NCI-H748 (cell line): ENCODE results near the gene MAPK12.
"Not testable (repeated sequence)": the region's sequence is repeated elsewhere in the genome, so short reads cannot be mapped to it uniquely, and the experiment has no call there.

Experiments
- DNase-seq: peaks from one replicate; lab custom pipeline; 2025; ENCODE audit not compliant: unreplicated experiment; lab: John Stamatoyannopoulos, UW

Gene MAPK12

GRCh38 chr22:50282361-50283155 lies 21.1 kb upstream of the MAPK12 start:
- no peak for DNase-seq

DNA sequence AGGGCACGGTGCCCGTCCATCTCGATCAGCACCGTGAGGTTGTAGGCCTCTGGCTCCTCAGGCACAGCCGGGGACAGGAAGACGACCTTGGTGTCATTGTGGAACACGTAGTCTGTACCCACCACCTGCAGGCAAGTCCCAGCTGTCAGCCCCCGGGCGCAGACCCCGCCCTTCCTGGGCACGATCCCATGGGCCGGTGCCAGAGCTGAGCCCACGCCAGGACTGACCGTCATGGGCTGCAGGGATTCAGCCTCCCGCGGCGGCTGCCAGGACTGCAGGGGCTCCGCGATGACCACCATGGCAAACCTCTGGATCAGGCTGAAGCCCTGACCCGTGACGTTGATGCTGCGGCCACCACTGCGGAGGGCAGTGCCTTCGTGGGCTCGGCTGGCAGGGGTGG lies 20.5 kb upstream of the MAPK12 start:
- no peak for DNase-seq

DNA sequence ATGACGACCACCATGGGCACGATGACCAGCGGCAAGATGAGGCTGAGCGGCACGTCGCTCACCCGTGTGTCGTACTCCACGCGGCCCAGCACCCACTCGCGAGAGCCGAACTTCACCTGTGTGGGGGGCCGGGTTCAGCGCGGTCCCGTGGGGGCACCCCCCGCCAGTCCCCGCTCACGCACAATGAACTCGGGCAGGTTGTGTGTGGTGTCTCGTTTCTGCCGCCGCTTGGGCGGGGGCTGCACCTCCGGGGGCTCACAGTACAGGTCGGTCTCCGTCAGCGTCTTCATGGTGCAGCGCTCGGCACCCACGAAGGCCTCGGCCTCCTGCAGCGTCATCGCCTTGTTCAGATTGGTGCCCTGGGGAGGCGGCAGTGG lies 19.9 kb upstream of the MAPK12 start:
- no peak for DNase-seq

DNA sequence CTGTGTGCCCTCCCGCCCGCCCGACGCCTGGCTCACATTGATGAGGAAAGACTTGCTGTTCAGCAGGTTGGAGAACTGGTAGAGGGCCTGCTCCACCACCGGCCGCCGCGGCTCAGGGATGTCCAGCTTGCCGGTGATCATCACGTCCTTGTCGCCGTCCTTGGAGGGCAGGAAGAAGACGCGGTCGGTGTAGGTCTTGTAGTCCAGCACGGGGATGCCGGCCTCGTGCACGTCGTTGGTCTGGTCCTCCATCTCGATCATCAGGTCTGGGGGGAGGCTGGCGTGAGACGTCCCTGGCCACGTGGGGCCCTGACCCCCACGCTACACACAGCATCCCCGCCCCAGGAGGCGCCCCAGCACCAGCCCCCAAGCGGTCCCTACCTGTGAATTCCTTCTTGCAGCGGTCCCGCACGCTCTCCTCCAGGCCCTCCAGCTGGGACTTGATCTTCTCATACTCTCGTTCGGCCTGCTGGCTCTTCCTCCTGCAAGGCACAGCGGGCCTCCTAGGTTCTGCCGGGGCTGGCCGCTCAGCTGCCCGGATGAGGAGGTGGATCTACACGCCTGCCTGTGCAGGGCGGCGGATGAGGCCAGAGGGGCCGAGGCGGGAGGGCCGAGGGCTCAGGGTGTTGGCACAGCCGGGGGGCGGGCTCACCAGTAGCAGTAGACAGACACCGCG lies 19.4 kb upstream of the MAPK12 start:
- no peak for DNase-seq

- no peak for DNase-seq
Observed at GRCh38 chr22:50280022-50280707, 18.7 kb upstream of the MAPK12 start.

DNA sequence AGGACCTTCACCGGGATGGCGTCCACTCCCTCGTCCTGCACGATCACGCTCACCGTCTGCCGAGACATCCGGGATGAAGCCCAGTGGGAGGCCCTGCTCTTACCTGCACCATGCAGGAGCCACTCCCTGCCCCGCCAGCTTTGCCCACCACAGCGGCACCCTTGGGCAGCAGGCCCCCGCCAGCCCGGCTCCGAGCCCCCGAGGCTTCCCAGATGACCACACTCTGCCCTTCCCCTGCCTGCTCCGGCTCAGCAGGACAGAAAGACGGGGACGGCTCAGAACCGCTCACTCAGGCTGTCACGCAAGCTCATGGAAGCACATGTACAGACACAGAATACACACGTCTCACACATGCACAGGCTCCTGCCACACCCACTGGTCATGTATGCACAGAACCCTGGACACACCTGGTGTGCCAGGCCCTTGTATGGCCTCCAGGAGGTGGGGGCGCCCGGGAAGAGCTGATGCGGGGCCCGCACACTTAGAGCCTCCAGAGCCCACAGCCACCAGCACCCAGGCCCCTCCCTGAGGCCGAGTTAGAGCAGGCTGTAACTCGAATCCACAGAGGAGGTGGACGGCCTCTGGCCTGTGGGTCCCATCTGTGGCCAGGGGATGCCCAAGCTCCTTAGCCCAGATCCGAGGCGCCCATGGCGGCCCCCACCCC lies 17.6 kb upstream of the MAPK12 start:
- DNase-seq: no peak

DNA sequence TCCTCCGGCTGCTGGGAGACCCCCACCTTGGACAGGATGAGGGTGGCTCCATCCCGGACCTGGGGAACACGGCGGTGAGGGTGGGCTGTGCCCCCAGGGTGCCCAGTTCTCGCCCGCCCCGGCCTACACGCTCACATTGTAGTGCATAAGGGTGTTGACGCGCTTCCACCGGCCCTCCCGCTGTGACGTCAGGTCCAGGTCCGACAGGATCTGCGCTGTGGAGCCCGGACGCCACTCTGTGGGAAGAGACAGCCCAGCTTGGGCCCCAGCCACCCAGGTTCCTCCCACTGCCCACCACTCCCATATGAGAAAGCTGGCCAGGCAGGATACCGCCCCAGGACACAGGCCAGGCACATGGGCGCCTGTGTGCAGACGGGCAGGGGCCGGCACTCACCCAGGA lies 17.0 kb upstream of the MAPK12 start:
- DNase-seq: no peak

- no peak for DNase-seq
Observed at GRCh38 chr22:50277761-50278160, 16.3 kb upstream of the MAPK12 start.

- peak; percentile 23 for DNase-seq
Observed at GRCh38 chr22:50276143-50276542, 14.7 kb upstream of the MAPK12 start.

- no peak for DNase-seq
Observed at GRCh38 chr22:50275181-50276055, 13.9 kb upstream of the MAPK12 start.

GRCh38 chr22:50274771-50275170 lies 13.3 kb upstream of the MAPK12 start:
- no peak for DNase-seq

- peak; percentile 59 for DNase-seq
Observed at GRCh38 chr22:50274311-50274710, 12.8 kb upstream of the MAPK12 start.

DNA sequence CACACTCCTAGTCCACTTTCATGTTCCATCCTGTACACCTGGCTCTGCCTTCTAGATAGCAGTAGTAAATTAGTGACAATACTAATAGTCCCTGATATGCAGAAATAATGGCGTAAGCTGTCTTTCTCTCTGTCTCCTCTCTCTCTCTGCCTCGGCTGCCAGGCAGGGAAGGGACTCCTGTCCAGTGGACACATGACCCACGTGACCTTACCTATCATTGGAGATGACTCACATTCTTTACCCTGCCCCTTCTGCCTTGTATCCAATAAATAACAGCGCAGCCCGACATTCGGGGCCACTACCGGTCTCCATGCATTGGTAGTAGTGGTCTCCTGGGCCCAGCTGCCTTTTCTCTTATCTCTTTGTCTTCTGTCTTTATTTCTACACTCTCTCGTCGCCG lies 12.3 kb upstream of the MAPK12 start:
- DNase-seq: not testable (repeated sequence)

- DNase-seq: not testable (repeated sequence)
Observed at GRCh38 chr22:50273352-50273751, 11.9 kb upstream of the MAPK12 start.

GRCh38 chr22:50272044-50272802 lies 10.7 kb upstream of the MAPK12 start:
- peak; percentile 43 for DNase-seq

- DNase-seq: peak; percentile 89
Observed at GRCh38 chr22:50271519-50271970, 10.1 kb upstream of the MAPK12 start.

DNA sequence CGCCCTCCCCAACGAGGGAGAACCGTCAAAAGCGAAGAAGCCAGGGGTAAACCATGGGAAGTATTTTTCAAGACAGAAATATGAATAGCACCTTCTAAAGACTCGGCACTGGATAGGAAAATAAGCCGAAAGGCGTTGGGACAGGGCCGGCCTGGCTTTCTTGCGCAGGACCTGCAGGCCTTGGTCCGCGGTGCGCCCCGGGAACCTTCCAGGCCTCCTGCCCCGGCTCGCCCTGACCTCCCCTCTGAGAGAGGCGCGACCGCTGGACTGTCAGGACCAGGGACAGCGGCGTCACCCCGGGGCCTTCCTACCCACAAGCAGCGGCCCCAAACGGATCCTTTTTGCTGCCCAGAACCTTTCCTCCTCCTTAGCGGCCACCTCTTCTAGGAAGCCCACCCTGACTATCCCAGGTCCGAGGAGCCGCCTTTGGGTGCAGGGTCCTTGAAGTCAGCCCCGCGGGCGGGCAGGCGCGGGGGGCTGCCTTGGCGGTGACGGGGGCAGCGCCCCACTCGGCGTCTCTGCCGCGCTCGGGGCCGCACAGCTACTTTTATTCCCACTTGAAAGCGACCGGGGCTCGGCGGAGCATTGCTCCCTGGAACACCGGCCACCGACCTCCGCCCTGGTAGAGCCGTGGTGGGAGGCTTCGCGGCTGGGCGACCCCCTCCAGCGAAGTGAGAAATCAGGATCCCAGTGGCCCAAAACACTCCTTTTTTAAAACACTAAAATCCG lies 9.3 kb upstream of the MAPK12 start:
- peak; percentile 66 for DNase-seq

GRCh38 chr22:50269970-50270665 lies 8.6 kb upstream of the MAPK12 start, which contains the start of gene MAPK11:
Gene MAPK11, minus strand, starts transcription at chr22:50270380. Its CDS starts 88 bp downstream, at chr22:50270292.
- peak; percentile 67 for DNase-seq
